Activated CD8-positive, alpha-beta T cell treated with anti-CD3 and anti-CD28 coated beads for 36 hours (primary cell): ENCODE measurements around the gene MIA. TPM values are rescaled to one million over a fixed set of nuclear protein-coding genes. Genes with fewer than 3 reads are reported as not detected.

ENCODE experiments used
- ATAC-seq: fragments of 200-7000 bp; cut with Tn5 transposase; one replicate; pipeline ENCODE4 v1.10.0; 2021; ENCODE audit warnings: mild to moderate bottlenecking, moderate library complexity
- CTCF ChIA-PET: fragments of 350-600 bp; sonication (Branson Sonifier 250); formaldehyde crosslinking; loops from one replicate; lab custom pipeline; 2021; ENCODE audit warnings: antibody characterized with exemption; lab: Charles Lee
- POLR2A ChIA-PET: fragments of 350-600 bp; sonication (Branson Sonifier 250); formaldehyde crosslinking; loops from one replicate; lab custom pipeline; 2021; ENCODE audit warnings: antibody characterized with exemption; lab: Charles Lee
- DNase-seq: peaks from one replicate; pipeline ENCODE4 v3.0.0-alpha.2; 2020
- H3K27ac Mint-ChIP-seq: one replicate; pipeline ENCODE4 v1.8.0; 2021; ENCODE audit warnings: mild to moderate bottlenecking, mixed read lengths
- H3K27me3 Mint-ChIP-seq: one replicate; pipeline ENCODE4 v1.8.0; 2021; ENCODE audit warnings: mixed read lengths
- H3K36me3 Mint-ChIP-seq: one replicate; pipeline ENCODE4 v1.8.0; 2021; ENCODE audit warnings: low read depth, mixed read lengths
- H3K4me1 Mint-ChIP-seq: one replicate; pipeline ENCODE4 v1.8.0; 2021; ENCODE audit warnings: low read depth, mixed read lengths
- H3K4me3 Mint-ChIP-seq: one replicate; pipeline ENCODE4 v1.8.0; 2021; ENCODE audit warnings: mild to moderate bottlenecking, moderate library complexity, mixed read lengths
- H3K9me3 Mint-ChIP-seq: one replicate; pipeline ENCODE4 v1.8.0; 2021; ENCODE audit warnings: mixed read lengths
- intact Hi-C: fragments of 100-400 bp; cut with micrococcal nuclease; formaldehyde crosslinking; loops from one replicate; pipeline ENCODE4 v1.10.0; 2022
- total RNA-seq, 2 experiments: library from RNA; stranded (reverse); gene quantifications; one replicate each; pipeline ENCODE4 v1.2.3, GENCODE V29; 2021
- TF ChIP-seq, protein P1 (sequence below): fragments of 200-600 bp; IDR thresholded peaks from one replicate; pipeline ENCODE4 v1.8.0; 2022; ENCODE audit warnings: antibody characterized with exemption, mild to moderate bottlenecking

Gene MIA
- total RNA-seq, 2 experiments from 2014 or later: not detected

DNA sequence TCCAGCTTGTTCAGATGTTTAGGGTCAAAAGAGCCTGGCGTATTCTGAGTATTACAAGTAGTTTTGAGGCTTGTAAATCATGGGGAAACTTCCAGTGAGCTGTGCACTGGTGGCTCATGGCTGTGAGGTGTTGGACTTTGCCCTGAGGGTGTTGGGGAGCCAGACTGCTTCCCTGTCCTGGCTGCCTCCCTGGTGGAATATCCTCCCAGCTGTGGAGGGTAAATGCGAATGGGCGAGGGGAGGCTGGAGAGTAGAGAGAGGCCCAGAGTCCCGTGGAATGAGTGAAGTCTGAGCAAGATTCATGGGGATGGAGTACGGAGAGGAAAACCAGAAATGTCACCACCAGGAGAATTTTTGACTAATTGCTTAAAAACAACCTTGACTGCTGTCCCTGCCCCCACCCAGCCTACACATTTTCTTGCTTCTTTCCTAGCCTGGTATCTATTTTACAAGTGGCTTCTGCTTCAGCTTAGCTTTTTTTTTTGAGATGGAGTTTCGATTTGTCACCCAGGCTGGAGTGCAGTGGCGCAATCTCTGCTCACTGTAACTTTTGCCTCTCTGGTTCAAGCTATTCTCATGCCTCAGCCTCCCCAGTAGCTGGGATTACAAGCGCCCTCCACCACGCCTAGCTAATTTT, 20.6 kb upstream of the MIA start:
- DNase-seq (peak; percentile 89), ATAC-seq (no peak)
- H3K27me3 Mint-ChIP-seq: no peaks in the 10 kb centered on the region
- CTCF ChIA-PET: interaction anchor here (1.4 to 5.7 kb wide), 4 partner anchors 11 to 65 kb away, joined by 3 to 36 read pairs (median 11); partner anchors contain the start of gene RAB4B
- H3K4me1 Mint-ChIP-seq: peaks cover 49% of the 10 kb centered on the region
- H3K4me3 Mint-ChIP-seq: peak overlapping the region; percentile 81
- H3K36me3 Mint-ChIP-seq: peaks cover 73% of the 10 kb centered on the region
- POLR2A ChIA-PET: interaction anchor here (0.6 to 4.0 kb wide), 8 partner anchors 8 to 91 kb away, joined by 3 to 22 read pairs (median 6); partner anchors contain the start of genes COQ8B, MIA and RAB4B
- peak overlapping the region; percentile 92 for H3K27ac Mint-ChIP-seq
- H3K9me3 Mint-ChIP-seq: no peaks in the 10 kb centered on the region
- TF ChIP-seq, protein P1, sequence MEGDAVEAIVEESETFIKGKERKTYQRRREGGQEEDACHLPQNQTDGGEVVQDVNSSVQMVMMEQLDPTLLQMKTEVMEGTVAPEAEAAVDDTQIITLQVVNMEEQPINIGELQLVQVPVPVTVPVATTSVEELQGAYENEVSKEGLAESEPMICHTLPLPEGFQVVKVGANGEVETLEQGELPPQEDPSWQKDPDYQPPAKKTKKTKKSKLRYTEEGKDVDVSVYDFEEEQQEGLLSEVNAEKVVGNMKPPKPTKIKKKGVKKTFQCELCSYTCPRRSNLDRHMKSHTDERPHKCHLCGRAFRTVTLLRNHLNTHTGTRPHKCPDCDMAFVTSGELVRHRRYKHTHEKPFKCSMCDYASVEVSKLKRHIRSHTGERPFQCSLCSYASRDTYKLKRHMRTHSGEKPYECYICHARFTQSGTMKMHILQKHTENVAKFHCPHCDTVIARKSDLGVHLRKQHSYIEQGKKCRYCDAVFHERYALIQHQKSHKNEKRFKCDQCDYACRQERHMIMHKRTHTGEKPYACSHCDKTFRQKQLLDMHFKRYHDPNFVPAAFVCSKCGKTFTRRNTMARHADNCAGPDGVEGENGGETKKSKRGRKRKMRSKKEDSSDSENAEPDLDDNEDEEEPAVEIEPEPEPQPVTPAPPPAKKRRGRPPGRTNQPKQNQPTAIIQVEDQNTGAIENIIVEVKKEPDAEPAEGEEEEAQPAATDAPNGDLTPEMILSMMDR: no peak
- intact Hi-C loops: loop anchor here (5.0 kb wide), 2 partner anchors 37 to 48 kb away; partner anchors contain the start of genes COQ8B and ITPKC

DNA sequence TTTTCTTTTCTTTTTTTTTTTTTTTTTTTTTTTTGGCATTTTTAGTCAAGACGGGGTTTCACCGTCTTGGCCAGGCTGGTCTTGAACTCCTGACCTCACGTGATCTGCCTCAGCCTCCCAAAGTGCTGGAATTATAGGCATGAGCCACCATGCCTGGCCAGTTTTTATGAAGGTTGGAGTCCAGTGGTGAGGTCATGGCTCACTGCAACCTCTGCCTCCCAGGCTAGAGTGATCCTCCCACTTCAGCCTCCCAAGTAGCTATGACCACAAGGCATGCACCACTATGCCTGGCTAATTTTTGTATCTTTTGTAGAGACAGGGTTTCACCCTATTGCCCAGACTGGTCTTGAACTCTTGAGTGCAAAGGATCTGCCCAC, 20.1 kb upstream of the MIA start:
- no peak for ATAC-seq
- no peak for DNase-seq
- ChIA-PET CTCF (interaction anchor here (1.0 to 5.7 kb wide), 4 partner anchors 11 to 64 kb away, joined by 3 to 36 read pairs (median 11); partner anchors contain the start of gene RAB4B), POLR2A (interaction anchor here (1.2 to 4.0 kb wide), 6 partner anchors 8 to 92 kb away, joined by 3 to 22 read pairs (median 8); partner anchors contain the start of genes MIA and RAB4B)
- intact Hi-C loops: no loop called here
- Mint-ChIP-seq H3K4me1 (peaks cover 48% of the 10 kb centered on the region), H3K27me3 (no peaks in the 10 kb centered on the region), H3K9me3 (no peaks in the 10 kb centered on the region), H3K4me3 (peak overlapping the region; percentile 81), H3K36me3 (peaks cover 74% of the 10 kb centered on the region), H3K27ac (peak overlapping the region; percentile 92)
- TF ChIP-seq, protein P1: no peak

GRCh38 chr19:40755791-40756190, 19.5 kb upstream of the MIA start:
- intact Hi-C loops: no loop called here
- peaks cover 78% of the 10 kb centered on the region for H3K36me3 Mint-ChIP-seq
- H3K27me3 Mint-ChIP-seq: no peaks in the 10 kb centered on the region
- no peak for DNase-seq
- no peaks in the 10 kb centered on the region for H3K9me3 Mint-ChIP-seq
- ChIA-PET POLR2A (interaction anchor here (1.1 to 4.0 kb wide), 5 partner anchors 7 to 51 kb away, joined by 4 to 22 read pairs (median 8); partner anchors contain the start of genes MIA and RAB4B), CTCF (interaction anchor here (1.0 to 5.7 kb wide), 4 partner anchors 10 to 64 kb away, joined by 3 to 36 read pairs (median 8); partner anchors contain the start of gene RAB4B)
- peak overlapping the region; percentile 92 for H3K27ac Mint-ChIP-seq
- TF ChIP-seq, protein P1: no peak
- peak overlapping the region; percentile 81 for H3K4me3 Mint-ChIP-seq
- H3K4me1 Mint-ChIP-seq: peaks cover 52% of the 10 kb centered on the region
- ATAC-seq: no peak

DNA sequence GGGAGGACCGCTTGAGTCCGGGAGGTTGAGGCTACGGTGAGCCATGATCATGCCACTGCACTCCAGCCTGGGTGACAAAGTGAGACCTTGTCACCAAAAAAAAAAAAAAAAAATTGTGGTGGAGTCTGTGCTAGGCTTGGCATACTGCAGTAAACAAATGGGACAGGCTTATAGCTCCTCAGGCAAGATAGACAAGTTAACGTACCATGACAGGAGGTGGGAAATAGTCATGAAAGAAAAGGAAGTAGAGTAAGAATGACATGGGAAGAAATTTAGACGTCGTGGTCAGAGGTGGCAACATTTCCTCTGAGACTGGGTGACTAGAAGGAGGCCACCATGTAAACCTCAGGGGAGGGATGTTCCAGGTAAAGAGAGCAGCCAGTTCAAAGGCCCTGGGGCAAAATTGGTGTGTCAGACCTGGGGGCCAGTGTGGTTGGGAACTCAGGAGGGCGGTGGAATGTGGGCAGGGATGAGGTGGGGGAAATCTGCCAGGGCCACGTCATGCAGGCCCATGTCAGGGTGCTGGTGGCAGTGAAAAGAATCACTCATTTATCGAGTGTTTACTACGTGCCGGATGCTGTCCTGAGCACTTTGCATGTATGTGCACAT, 18.7 kb upstream of the MIA start:
- H3K4me1 Mint-ChIP-seq: peaks cover 57% of the 10 kb centered on the region
- peak; percentile 67 for DNase-seq
- no peaks in the 10 kb centered on the region for H3K27me3 Mint-ChIP-seq
- ChIA-PET CTCF (interaction anchor here (1.3 to 5.7 kb wide), 5 partner anchors 21 to 186 kb away, joined by 3 to 36 read pairs (median 5); partner anchors contain the start of gene RAB4B), POLR2A (interaction anchor here (0.6 to 2.5 kb wide), 6 partner anchors 9 to 50 kb away, joined by 3 to 12 read pairs (median 4); no protein-coding TSS in a partner anchor)
- H3K4me3 Mint-ChIP-seq: peak overlapping the region; percentile 62
- H3K27ac Mint-ChIP-seq: peak overlapping the region; percentile 92
- ATAC-seq: peak; percentile 40
- H3K36me3 Mint-ChIP-seq: peaks cover 78% of the 10 kb centered on the region
- no peaks in the 10 kb centered on the region for H3K9me3 Mint-ChIP-seq
- TF ChIP-seq, protein P1: no peak
- intact Hi-C loops: no loop called here
